Left forelimb (tissue), 1 donor: ENCODE measurements around the gene TMEM213.
"Not testable (repeated sequence)": the region's sequence is repeated elsewhere in the genome, so short reads cannot be mapped to it uniquely, and the experiment has no call there.

Experiments used
- DNase-seq: peaks from one replicate; pipeline ENCODE4 v3.0.0-alpha.2; 2018; ENCODE audit warnings: low spot score

TMEM213 gene

DNA sequence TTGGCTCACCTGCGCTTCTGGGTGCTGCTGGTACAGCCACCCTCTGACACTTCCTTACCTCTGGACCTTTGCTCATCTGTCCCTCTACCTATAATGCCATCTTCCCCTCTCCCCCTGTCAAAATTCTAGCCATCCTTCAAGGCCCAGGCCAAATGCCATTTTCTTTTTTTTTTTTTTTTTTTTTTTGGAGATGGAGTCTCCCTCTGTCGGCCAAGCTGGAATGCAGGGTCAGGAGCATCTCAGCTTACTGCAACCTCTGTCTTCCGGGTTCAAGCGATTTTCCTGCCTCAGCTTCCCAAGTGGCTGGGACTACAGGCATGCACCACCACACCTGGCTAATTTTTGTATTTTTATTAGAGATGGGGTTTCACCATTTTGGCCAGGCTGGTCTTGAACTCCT is 748 bp upstream of the TMEM213 start:
- not testable (repeated sequence) for DNase-seq

DNA sequence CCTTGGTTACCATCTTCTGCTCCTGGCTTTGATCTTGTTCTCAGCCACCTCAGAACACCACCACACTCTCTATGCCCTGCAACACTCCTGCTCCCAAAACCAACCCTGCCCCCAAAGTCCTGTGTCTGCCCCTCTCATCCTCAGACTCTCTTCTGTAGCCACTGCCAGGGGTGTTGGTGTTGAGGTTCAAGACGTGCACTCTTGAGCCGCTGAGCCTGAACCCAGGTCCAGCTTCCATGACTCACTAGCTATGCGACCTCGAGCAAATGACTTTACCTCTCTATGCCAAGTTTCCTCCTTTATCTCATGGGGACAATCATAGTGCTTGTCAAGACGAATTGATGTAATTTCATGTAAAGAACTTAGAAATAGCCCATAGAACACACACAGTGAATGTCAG is 1.0 kb downstream of the TMEM213 start:
- no peak for DNase-seq

DNA sequence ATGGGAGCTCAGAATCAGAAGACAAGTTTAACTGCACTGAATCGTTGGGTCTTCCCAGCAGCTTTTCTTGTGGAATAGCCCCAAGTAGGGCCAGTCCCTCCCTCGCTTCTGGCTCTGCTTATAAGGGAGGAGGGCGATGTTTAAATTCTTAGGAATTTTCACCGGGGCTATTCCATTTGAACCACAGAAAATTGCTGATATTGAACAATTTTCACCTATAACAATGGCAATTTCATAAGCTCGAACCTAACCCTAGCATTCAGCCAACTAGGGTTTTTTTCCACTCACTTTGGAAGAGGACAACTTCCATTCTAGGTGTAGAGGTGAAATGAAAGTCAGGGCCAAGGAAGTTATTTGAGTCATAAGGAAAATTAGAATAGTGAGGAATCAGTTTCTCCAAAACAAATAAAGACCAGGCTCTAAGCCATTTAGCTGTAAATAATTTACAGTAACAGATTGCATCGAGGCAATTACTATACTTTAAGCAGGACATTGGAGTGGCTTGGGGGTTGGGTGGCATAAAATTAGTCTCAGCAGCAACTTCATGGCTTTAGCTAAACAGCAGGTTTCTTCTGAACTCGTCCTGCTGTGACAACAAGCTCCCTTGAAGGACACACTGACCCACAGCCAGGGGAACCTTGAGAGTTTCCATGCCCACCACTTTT is 1.7 kb downstream of the TMEM213 start:
- no peak for DNase-seq

GRCh38 chr7:138801256-138801655 is 3.5 kb downstream of the TMEM213 start:
- no peak for DNase-seq

DNA sequence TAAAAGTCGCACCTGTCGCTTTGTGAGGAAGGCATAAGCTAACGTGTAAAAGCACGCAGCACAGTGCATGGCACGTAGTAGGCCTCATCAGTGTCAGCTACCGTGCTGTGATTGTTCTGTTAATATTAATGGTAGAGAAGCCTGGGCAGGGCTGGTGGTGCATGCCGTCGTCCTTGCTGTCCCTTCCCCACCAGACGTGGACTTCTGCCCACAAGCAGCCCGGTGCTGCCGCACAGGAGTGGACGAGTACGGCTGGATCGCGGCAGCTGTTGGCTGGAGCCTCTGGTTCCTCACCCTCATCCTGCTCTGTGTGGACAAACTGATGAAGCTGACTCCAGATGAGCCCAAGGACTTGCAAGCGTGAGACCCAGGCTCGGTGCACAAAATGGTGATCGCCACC is 4.9 kb downstream of the TMEM213 start:
- no peak for DNase-seq

- no peak for DNase-seq
These were observed 6.8 kb downstream of the TMEM213 start for GRCh38 chr7:138804618-138805017.

- no peak for DNase-seq
These were observed 11.6 kb downstream of the TMEM213 start for GRCh38 chr7:138809346-138809745.

- DNase-seq: not testable (repeated sequence)
These were observed 13.5 kb downstream of the TMEM213 start for GRCh38 chr7:138811327-138811726.

DNA sequence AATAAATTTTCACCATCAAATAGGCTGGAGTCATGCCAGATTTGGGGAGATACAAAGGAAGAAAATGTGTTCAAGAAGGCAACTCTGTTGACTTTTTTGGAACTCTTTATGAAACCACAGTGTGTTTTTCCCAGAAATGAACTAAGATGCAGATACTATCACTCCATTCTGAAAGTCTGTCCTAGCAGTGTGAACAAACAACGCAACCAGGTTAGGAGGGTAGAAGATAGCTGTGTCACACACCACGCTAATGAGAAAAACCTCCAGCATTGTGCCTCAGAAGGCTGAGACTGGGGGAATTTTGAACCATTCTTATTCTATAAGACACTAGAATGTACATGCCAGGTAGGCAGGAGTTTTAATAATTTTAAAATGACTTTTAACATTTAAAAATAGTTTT is 16.2 kb downstream of the TMEM213 start:
- DNase-seq: no peak

DNA sequence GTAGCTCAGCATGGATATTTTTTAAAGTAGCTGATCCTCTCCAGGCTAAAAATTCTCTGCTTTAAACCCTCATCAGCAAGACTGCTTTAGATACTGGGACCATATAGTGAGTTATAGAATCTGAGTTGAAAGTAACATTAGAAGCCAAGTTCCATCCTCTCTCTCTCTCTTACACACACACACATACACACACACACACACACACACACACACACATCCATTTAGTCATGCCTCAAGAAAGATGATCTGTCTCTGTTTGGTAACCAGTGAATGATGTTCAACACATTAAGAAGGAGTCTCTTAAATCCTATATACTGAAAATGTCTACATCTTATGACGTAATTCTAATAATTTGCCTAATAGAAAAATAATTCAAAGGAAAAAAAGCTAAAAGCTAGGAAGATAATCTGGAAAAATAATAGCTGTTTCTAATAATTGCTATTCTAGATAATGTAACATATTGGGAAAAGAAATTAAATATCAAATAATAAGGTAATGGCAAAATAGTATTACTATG is 17.1 kb downstream of the TMEM213 start:
- no peak for DNase-seq

- DNase-seq: no peak
These were observed 18.9 kb downstream of the TMEM213 start for GRCh38 chr7:138816650-138817049.

GRCh38 chr7:138819625-138820024 is 21.8 kb downstream of the TMEM213 start:
- no peak for DNase-seq

DNA sequence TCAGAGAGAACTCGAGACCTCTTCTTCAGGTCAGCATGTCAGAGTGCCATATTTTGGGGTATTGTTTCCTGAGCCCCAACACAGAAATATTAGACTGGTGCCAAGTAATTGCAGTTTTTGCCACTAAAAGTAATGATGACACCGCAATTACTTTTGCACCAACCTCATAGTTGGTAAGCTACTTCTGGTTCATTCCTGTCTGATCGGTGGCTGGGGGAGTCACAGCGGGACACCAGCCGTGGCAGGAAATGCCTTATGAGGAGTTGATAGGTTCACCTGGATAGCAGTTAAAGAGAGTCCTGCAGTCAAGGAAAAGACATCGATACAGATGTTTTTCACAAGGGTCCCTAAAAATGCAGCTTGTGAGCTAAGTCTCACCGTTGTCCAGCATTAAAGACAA is 24.1 kb downstream of the TMEM213 start:
- no peak for DNase-seq

DNA sequence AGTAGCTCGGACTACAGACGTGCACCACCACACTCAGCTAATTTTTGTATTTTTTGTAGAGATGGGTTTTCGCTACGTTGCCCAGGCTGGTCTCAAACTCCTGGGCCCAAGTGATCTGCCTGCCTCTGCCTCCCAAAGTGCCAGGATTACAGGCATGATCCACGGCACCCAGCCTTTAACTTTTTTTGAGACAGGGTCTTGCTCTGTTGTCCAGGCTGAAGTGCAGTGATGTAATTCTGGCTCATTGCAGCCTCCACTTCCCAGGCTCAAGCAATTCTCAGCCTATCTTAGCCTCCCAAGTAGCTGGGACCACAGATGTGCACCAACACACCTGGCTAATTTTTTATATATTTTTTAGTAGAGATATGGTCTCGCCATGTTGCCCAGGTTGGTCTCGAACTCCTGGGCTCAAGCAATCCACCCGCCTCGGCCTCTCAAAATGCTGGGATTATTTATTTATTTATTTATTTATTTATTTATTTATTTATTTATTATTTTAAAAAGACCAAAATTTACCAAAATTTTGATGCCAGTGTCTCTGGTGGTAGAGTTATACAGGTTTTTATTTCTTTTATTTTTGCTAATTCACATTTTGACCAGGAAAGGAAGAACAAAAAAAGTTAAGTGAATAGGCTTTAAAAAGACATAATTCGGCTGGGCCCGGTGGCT is 25.2 kb downstream of the TMEM213 start:
- no peak for DNase-seq

- no peak for DNase-seq
These were observed 27.4 kb downstream of the TMEM213 start for GRCh38 chr7:138825049-138825721.

DNA sequence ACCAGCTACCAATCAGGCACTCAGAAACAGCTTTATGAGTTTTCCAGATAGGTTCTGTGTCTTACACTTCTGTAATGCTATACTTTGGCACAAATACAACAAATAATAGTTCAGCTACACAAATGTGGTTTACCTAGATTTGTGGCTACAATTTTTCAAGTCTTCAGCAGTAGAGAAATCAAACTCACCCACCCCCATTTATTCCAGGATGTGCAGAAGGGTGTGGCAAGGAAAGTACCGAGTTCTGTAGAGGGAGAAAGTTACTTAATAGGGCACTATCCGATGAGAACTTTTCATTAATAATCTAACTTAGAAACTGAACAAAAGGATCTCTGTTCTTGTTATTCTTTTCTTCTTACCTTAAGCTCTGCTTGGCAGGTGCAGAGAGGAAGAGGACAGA is 30.5 kb downstream of the TMEM213 start:
- DNase-seq: no peak

GRCh38 chr7:138829335-138829734 is 31.5 kb downstream of the TMEM213 start:
- no peak for DNase-seq

GRCh38 chr7:138832966-138833365 is 35.2 kb downstream of the TMEM213 start:
- no peak for DNase-seq

DNA sequence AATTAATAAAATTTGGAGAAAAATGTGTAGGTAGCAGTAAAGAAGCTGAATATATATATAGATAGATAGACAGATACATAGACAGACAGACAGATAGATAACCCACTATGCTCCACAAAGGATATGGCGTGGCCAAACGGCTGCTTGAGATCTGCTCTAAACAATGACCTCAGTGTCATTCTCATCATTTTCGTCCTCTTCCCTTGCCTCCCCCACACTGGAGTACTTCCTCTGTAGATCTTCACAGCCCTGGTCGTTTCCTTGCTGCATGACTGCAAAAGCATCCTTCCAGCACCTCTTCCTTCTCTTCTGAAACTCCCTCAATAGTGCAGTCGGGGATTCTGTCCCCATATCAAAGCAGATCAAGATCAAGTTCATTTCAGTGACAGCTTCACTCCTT is 35.8 kb downstream of the TMEM213 start:
- DNase-seq: no peak

GRCh38 chr7:138834583-138834982 is 36.8 kb downstream of the TMEM213 start:
- no peak for DNase-seq

- no peak for DNase-seq
These were observed 37.3 kb downstream of the TMEM213 start for GRCh38 chr7:138835087-138835486.

DNA sequence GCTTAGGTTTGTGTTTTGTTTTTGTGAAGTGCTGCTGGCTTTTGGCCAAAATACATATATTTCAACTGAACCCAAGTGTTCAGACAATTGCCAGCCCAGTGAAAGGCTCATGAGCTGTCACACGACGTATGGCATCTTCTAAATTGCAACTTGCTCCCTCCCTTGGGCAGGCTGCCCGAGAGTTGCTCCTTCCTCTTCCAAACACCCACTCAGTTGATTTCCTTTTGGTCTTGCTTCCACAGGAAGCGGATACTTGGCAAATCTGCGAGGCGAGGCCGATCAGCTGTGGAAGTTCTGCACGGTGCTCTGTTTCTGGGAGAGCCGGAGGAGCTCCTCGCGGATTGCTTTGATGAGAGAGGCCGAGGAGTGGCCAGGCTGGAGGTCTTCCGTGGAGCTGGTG is 39.8 kb downstream of the TMEM213 start:
- DNase-seq: peak; percentile 65

GRCh38 chr7:138838166-138838565 is 40.4 kb downstream of the TMEM213 start:
- DNase-seq: no peak
